Esophagus squamous epithelium (tissue), 5 donors: ENCODE results near the gene PPP1R12C. TPM values are rescaled to one million over a fixed set of nuclear protein-coding genes. Genes with fewer than 3 reads are reported as not detected.
A peak's percentile ranks its signal among the peaks of the same experiment; 100 is the strongest.

Experiments used
- DNase-seq: peaks from one replicate; lab custom pipeline; 2025; lab: John Stamatoyannopoulos, UW
- H3K27ac ChIP-seq, 4 donors: fragments of 200-600 bp; sonication (generic); one replicate each; pipeline ENCODE4 v1.5.1; 2016 to 2019; ENCODE audit warnings: mild to moderate bottlenecking in 1 of 4
- H3K27me3 ChIP-seq, 4 donors: fragments of 200-600 bp; sonication (generic); 1 replicate in 3 of 4; 2 replicates in 1 of 4; pipeline versions ENCODE4 v1.5.1 to v1.6.0; 2017 to 2021; ENCODE audit warnings: antibody characterized with exemption in 1 of 4
- H3K36me3 ChIP-seq, 3 donors: fragments of 200-600 bp; sonication (generic); one replicate each; pipeline ENCODE4 v1.5.1; 2016 to 2019
- H3K4me1 ChIP-seq, 3 donors: fragments of 200-600 bp; sonication (generic); one replicate each; pipeline ENCODE4 v1.5.1; 2017 to 2019
- H3K4me3 ChIP-seq, 4 donors: fragments of 200-600 bp; sonication (generic); 1 replicate in 3 of 4; 2 replicates in 1 of 4; pipeline ENCODE4 v1.5.1; 2016 to 2019; ENCODE audit warnings: mild to moderate bottlenecking in 2 of 4, moderate library complexity in 1 of 4
- H3K9me3 ChIP-seq, 3 donors: fragments of 200-600 bp; sonication (generic); one replicate each; pipeline ENCODE4 v1.5.1; 2016 to 2019
- POLR2A ChIP-seq, 4 donors: fragments of 450-650 bp; IDR thresholded peaks; one replicate each; pipeline ENCODE4 v1.6.1; 2017; ENCODE audit warnings: antibody characterized with exemption in 4 of 4, mild to moderate bottlenecking in 4 of 4, moderate library complexity in 3 of 4
- WGBS, 2 donors: methylation state at CpG; one replicate each; pipeline ENCODE4 v1.1.5; 2018; 5-methylcytosine and 5-hydroxymethylcytosine counted together
- intact Hi-C: fragments of 100-400 bp; cut with DNase I; formaldehyde crosslinking; loops from one replicate; pipeline ENCODE4 v1.15.0; 2022
- total RNA-seq, 4 donors: library from RNA; depleted of rRNA; stranded (reverse); fragments of >200 nt; gene quantifications; one replicate each; pipeline ENCODE4 v1.1.0, GENCODE V29; 2016
- TF ChIP-seq, protein P1 (sequence below), 6 experiments: fragments of 450-650 bp in 4 of 6; fragments of 200-600 bp in 2 of 6; sonication (generic) in 2 of 6; IDR thresholded peaks; one replicate each; pipeline ENCODE4 v1.5.1; 2016 to 2019; ENCODE audit warnings: antibody characterized with exemption in 6 of 6, mild to moderate bottlenecking in 4 of 6, moderate library complexity in 4 of 6
- donor health status: DM: yes; HTN: yes; CAD: no.

The PPP1R12C gene
- total RNA-seq, 4 donors from 2014 or later = 35.1 to 89.1 (median 43.7) TPM

DNA sequence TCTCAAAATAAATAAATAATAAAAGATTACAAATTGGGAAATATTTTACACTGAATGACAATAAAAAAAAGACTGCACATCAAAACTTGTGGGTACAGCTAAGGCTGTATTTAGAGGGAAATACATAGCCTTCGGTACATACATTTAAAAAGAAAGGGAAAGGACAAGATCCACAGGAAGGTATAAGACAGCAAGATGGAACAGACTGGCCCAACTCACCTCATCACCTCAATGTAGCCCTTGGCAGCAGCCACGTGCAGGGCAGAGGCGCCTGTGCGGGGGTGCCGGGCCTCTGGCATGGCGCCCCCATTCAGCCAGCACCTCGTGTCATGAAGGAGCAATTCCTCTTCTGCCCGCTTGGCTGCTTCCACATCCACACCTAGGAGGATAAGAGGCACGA, 14.2 kb downstream of the PPP1R12C start:
- no peak overlapping the region for H3K27ac ChIP-seq
- peaks cover 0 to 6% (median 0%) of the 10 kb centered on the region in 3 donors for H3K9me3 ChIP-seq
- peaks cover 5 to 73% (median 19%) of the 10 kb centered on the region in 3 donors for H3K36me3 ChIP-seq
- H3K4me1 ChIP-seq = peaks cover 0 to 28% (median 3%) of the 10 kb centered on the region in 3 donors
- 96 to 100% methylated on average over 3 to 9 of the region's 9 CpGs for WGBS, 2 donors
- H3K4me3 ChIP-seq = no peak overlapping the region
- no peaks in the 10 kb centered on the region for H3K27me3 ChIP-seq
- DNase-seq = no peak
- intact Hi-C loops = no loop called here
- TF ChIP-seq, protein P1, sequence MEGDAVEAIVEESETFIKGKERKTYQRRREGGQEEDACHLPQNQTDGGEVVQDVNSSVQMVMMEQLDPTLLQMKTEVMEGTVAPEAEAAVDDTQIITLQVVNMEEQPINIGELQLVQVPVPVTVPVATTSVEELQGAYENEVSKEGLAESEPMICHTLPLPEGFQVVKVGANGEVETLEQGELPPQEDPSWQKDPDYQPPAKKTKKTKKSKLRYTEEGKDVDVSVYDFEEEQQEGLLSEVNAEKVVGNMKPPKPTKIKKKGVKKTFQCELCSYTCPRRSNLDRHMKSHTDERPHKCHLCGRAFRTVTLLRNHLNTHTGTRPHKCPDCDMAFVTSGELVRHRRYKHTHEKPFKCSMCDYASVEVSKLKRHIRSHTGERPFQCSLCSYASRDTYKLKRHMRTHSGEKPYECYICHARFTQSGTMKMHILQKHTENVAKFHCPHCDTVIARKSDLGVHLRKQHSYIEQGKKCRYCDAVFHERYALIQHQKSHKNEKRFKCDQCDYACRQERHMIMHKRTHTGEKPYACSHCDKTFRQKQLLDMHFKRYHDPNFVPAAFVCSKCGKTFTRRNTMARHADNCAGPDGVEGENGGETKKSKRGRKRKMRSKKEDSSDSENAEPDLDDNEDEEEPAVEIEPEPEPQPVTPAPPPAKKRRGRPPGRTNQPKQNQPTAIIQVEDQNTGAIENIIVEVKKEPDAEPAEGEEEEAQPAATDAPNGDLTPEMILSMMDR (IDR thresholded peaks at IDR 0.05) = no peak
- TF ChIP-seq POLR2A (IDR thresholded peaks at IDR 0.05) = no peak

DNA sequence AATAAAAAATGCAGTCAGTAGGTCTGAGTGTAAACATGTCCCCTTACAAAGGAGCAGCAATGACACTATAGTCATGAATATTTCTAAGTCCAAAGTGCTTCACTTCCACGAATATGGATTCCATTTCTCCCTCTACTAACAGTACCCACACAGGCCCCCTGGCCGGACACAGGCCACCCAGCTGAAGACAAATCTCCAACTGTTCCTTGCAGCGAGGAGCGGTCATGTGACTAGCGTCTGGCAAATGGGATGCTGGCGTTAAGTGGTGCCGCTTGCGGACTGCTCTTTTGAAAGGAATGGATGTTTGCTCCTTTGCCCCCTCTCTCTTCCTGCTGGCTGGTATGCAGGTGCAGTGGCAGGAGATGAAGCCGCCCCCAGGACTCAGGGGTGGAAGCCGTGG, 16.2 kb downstream of the PPP1R12C start:
- no peak for DNase-seq
- intact Hi-C loops = no loop called here
- no peaks in the 10 kb centered on the region for H3K27me3 ChIP-seq
- TF ChIP-seq, protein P1 (IDR thresholded peaks at IDR 0.05) = no peak
- no peak for TF ChIP-seq POLR2A (IDR thresholded peaks at IDR 0.05)
- no peak overlapping the region for H3K27ac ChIP-seq
- no peak overlapping the region for H3K4me3 ChIP-seq
- H3K4me1 ChIP-seq = peaks cover 0 to 28% (median 3%) of the 10 kb centered on the region in 3 donors
- 72 to 79% methylated on average over 6 to 8 of the region's 10 CpGs for WGBS, 2 donors
- peaks cover 0 to 6% (median 0%) of the 10 kb centered on the region in 3 donors for H3K9me3 ChIP-seq
- H3K36me3 ChIP-seq = peaks cover 5 to 77% (median 20%) of the 10 kb centered on the region in 3 donors

DNA sequence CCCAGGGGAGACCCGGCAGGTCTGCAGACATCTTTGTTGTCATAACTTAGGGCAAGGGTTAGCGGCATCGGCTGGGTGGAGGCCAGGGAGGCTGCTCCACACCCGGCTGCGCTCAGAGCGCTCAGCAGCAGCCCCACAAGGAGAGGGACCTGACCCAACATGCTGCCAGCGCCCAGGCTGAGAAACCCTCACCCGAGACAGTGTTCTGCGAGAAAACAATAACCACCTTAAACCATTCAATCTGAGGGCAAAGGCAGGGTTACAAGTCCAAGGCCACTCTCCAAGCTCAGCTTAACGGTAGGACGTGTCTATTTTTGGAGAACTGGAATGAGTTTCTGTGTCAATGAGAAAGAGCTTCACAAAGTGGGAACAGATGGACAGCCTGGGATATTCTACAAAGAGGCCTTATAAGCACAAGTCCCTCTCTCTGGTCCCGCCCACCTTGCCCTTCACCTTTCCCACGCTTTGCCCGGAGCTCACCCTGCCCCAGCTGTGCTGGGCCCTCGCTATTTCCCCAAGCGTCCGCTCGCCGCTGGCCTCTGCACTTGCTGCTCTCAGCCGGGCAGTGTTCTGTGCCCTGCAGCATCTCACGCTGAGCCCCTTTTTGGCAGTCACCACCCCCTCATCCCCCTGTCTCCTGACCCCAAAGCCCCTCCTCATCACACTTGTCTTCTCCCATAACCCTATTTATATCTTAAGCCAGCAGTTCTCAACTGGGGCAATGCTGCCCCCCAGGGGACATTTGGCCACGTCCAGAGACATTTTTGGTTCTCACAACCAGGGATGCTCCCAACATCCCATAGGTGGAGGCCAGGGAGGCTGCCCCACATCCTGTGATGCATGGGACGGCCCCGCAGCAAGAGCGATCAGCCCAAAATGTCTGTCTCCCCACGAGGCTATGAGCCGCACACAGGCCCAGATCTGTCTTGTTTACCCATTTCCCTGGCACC, 17.6 kb downstream of the PPP1R12C start:
- TF ChIP-seq, protein P1 (IDR thresholded peaks at IDR 0.05) = peak in 1 of 6 experiments; percentile 19
- no peak for TF ChIP-seq POLR2A (IDR thresholded peaks at IDR 0.05)
- 64 to 79% methylated on average over 19 of the region's 27 CpGs for WGBS, 2 donors
- DNase-seq = no peak
- H3K4me3 ChIP-seq = no peak overlapping the region
- H3K36me3 ChIP-seq = peaks cover 10 to 88% (median 23%) of the 10 kb centered on the region in 3 donors
- H3K9me3 ChIP-seq = peaks cover 0 to 6% (median 0%) of the 10 kb centered on the region in 3 donors
- H3K27me3 ChIP-seq = no peaks in the 10 kb centered on the region
- intact Hi-C loops = no loop called here
- peaks cover 0 to 28% (median 3%) of the 10 kb centered on the region in 3 donors for H3K4me1 ChIP-seq
- H3K27ac ChIP-seq = peak overlapping the region in 3 of 4 donors; percentile 5 to 34 (median 19)

DNA sequence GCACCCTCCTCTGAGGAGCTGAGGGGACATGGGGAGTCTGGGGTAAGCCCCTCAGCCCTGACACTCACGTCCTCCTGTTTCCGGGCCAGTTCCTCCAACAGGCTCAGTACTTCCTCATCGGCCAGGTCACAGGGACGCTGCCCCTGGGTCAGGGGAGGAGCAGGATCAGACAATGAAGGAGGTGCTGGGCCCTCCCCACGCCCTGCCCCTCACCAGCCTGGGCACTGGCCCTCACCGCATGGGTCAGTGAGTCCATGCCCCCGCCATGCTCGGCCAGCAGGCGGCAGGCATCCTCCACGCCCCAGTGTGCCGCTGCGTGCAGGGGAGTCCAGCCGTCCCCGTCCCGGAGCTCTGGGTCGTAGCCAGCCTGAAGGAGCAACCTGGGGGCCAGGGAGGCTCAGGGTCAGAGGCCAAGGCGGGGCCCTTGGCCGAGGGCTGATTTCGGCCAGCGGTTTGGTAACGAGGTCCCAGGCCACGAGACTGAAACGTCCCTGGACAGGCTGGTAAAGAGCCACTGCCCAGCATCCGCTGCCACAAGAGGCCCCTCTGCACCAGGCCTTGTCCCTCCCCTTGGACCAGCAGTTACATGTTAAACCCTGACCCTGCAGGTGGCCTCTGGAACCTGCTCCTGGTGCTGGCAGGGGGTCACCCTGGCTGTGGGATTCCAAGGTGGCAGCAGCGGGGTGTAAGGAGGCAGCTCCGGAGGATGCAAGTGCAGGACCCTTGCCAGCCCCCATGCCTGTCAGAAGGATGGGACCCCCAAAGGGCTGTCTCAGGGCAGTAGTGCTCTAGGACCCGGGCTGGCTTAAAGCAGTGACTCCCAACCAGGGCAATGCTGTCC, 18.5 kb downstream of the PPP1R12C start:
- Histone ChIP-seq H3K27ac (peak overlapping the region in 3 of 4 donors; percentile 5 to 33 (median 19)), H3K4me1 (peaks cover 0 to 28% (median 3%) of the 10 kb centered on the region in 3 donors), H3K27me3 (no peaks in the 10 kb centered on the region), H3K9me3 (peaks cover 0 to 6% (median 0%) of the 10 kb centered on the region in 3 donors), H3K4me3 (no peak overlapping the region), H3K36me3 (peaks cover 16 to 95% (median 30%) of the 10 kb centered on the region in 3 donors)
- WGBS, 2 donors = 83 to 100% methylated on average over 1 to 12 of the region's 27 CpGs
- TF ChIP-seq POLR2A (IDR thresholded peaks at IDR 0.05) = no peak
- TF ChIP-seq, protein P1 (IDR thresholded peaks at IDR 0.05) = no peak
- DNase-seq = no peak
- intact Hi-C loops = no loop called here
